Neural progenitor cell (in vitro differentiated cells): Measurements from ENCODE around the gene WASL. TPM values are rescaled to one million over a fixed set of nuclear protein-coding genes. Genes with fewer than 3 reads are reported as not detected.

ENCODE experiments used
- DNase-seq: peaks from one replicate; pipeline ENCODE4 v3.0.0-alpha.2; 2016; ENCODE audit warnings: low spot score
- H2AFZ ChIP-seq: fragments of 200-600 bp; sonication (generic); replicated peaks from 2 replicates; pipeline ENCODE4 v1.6.1; 2016; ENCODE audit warnings: antibody characterized with exemption
- H3F3A ChIP-seq: fragments of 200-600 bp; sonication (generic); 2 replicates; pipeline ENCODE4 v1.6.1; 2016; ENCODE audit warnings: antibody characterized with exemption, low read depth
- H3K27ac ChIP-seq: fragments of 200-600 bp; sonication (generic); 2 replicates; pipeline ENCODE4 v1.5.1; 2016; ENCODE audit warnings: mild to moderate bottlenecking
- H3K27me3 ChIP-seq: fragments of 200-600 bp; sonication (generic); 2 replicates; pipeline ENCODE4 v1.6.1; 2016; ENCODE audit warnings: mild to moderate bottlenecking, moderate library complexity
- H3K36me3 ChIP-seq: fragments of 200-600 bp; sonication (generic); 2 replicates; pipeline ENCODE4 v1.5.1; 2016
- H3K4me1 ChIP-seq: fragments of 200-600 bp; sonication (generic); 2 replicates; pipeline ENCODE4 v1.6.1; 2016; ENCODE audit warnings: mixed run types
- H3K4me2 ChIP-seq: fragments of 200-600 bp; sonication (generic); 2 replicates; pipeline ENCODE4 v1.6.1; 2016
- H3K4me3 ChIP-seq: fragments of 200-600 bp; sonication (generic); 2 replicates; pipeline ENCODE4 v1.5.1; 2016
- H3K79me2 ChIP-seq: fragments of 200-600 bp; sonication (generic); 2 replicates; pipeline ENCODE4 v1.6.1; 2016; ENCODE audit warnings: low read depth
- H3K9ac ChIP-seq: fragments of 200-600 bp; sonication (generic); 2 replicates; pipeline ENCODE4 v1.6.1; 2016
- H3K9me3 ChIP-seq: fragments of 200-600 bp; sonication (generic); 2 replicates; pipeline ENCODE4 v1.5.1; 2016; ENCODE audit warnings: low read depth
- H4K20me1 ChIP-seq: fragments of 200-600 bp; sonication (generic); 2 replicates; pipeline ENCODE4 v1.6.1; 2016; ENCODE audit warnings: low read depth
- H3K27ac Mint-ChIP-seq: 3 replicates; pipeline ENCODE4 v1.8.0; 2021; ENCODE audit warnings: mixed read lengths
- H3K27me3 Mint-ChIP-seq: 2 replicates; pipeline ENCODE4 v1.8.0; 2022; ENCODE audit warnings: low read depth, mild to moderate bottlenecking, inconsistent platforms, moderate library complexity, mixed read lengths; ENCODE audit not compliant: insufficient read depth
- H3K36me3 Mint-ChIP-seq: 3 replicates; pipeline ENCODE4 v1.8.0; 2021; ENCODE audit warnings: mixed read lengths
- H3K4me1 Mint-ChIP-seq: 3 replicates; pipeline ENCODE4 v1.8.0; 2021; ENCODE audit warnings: mixed read lengths
- H3K4me3 Mint-ChIP-seq: 3 replicates; pipeline ENCODE4 v1.8.0; 2021; ENCODE audit warnings: mild to moderate bottlenecking, moderate library complexity, mixed read lengths
- H3K9me3 Mint-ChIP-seq: 3 replicates; pipeline ENCODE4 v1.8.0; 2020; ENCODE audit warnings: mixed read lengths
- EZH2 ChIP-seq: fragments of 200-600 bp; sonication (generic); IDR thresholded peaks from 2 replicates; pipeline ENCODE4 v1.6.1; 2017; ENCODE audit warnings: antibody characterized with exemption, mild to moderate bottlenecking, moderate library complexity
- EZH2phosphoT487 ChIP-seq: fragments of 200-600 bp; sonication (generic); IDR thresholded peaks from 2 replicates; pipeline ENCODE4 v1.6.1; 2017; ENCODE audit warnings: antibody characterized with exemption
- total RNA-seq: library from RNA; depleted of rRNA; stranded (reverse); fragments of >200 nt; gene quantifications from 2 replicates; pipeline ENCODE4 v1.2.3, GENCODE V29; 2015; ENCODE audit warnings: low replicate concordance
- TF ChIP-seq, protein P1 (sequence below): fragments of 200-600 bp; sonication (generic); IDR thresholded peaks from 2 replicates; pipeline ENCODE4 v1.5.1; 2017; ENCODE audit warnings: antibody characterized with exemption, mild to moderate bottlenecking

The WASL gene
- total RNA-seq, 1 donor from 2014 or later: 30.4 TPM

DNA sequence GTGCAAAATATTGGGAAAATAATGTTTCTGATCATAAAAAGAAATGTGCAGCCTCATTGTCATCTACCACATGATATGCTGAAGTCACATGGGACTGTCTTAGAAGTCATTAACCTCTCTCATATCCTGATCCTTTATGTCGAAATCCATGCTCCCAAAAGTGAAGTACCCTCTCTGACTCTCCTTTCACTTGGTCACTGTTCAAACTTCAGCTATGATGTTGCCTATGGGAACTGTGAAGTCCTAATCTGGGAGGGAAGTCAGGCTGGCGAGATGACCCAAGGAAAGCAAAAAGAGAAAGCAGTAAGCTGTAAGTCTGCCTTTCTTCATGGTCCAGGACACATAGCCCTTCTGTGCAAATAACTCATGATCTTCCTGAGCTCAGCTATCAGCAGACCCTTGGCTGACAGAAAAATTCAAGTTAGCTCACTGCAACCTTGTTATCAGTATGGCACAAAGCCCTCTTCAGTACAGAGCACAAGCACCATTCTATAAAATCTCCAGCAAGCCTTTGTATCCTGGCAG is 29.5 kb downstream of the WASL start:
- H3K4me1 ChIP-seq: peaks cover 20% of the 10 kb centered on the region
- no peak overlapping the region for H3K9ac ChIP-seq
- peaks cover 26% of the 10 kb centered on the region for H3K36me3 Mint-ChIP-seq
- H3K27ac Mint-ChIP-seq: no peak overlapping the region
- H3K4me1 Mint-ChIP-seq: peaks cover 12% of the 10 kb centered on the region
- no peaks in the 10 kb centered on the region for H3K9me3 ChIP-seq
- no peak overlapping the region for H2AFZ ChIP-seq
- H4K20me1 ChIP-seq: peaks cover 30% of the 10 kb centered on the region
- no peak for DNase-seq
- peaks cover 12% of the 10 kb centered on the region for H3K9me3 Mint-ChIP-seq
- no peaks in the 10 kb centered on the region for H3K27me3 Mint-ChIP-seq
- no peaks in the 10 kb centered on the region for H3K27me3 ChIP-seq
- H3K4me2 ChIP-seq: no peak overlapping the region
- TF ChIP-seq, protein P1, sequence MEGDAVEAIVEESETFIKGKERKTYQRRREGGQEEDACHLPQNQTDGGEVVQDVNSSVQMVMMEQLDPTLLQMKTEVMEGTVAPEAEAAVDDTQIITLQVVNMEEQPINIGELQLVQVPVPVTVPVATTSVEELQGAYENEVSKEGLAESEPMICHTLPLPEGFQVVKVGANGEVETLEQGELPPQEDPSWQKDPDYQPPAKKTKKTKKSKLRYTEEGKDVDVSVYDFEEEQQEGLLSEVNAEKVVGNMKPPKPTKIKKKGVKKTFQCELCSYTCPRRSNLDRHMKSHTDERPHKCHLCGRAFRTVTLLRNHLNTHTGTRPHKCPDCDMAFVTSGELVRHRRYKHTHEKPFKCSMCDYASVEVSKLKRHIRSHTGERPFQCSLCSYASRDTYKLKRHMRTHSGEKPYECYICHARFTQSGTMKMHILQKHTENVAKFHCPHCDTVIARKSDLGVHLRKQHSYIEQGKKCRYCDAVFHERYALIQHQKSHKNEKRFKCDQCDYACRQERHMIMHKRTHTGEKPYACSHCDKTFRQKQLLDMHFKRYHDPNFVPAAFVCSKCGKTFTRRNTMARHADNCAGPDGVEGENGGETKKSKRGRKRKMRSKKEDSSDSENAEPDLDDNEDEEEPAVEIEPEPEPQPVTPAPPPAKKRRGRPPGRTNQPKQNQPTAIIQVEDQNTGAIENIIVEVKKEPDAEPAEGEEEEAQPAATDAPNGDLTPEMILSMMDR: no peak
- no peak for TF ChIP-seq EZH2phosphoT487
- TF ChIP-seq EZH2: no peak
- no peaks in the 10 kb centered on the region for H3K36me3 ChIP-seq
- H3F3A ChIP-seq: peaks cover 11% of the 10 kb centered on the region
- peaks cover 97% of the 10 kb centered on the region for H3K79me2 ChIP-seq
- no peak overlapping the region for H3K4me3 ChIP-seq
- H3K4me3 Mint-ChIP-seq: no peak overlapping the region
- H3K27ac ChIP-seq: no peak overlapping the region

DNA sequence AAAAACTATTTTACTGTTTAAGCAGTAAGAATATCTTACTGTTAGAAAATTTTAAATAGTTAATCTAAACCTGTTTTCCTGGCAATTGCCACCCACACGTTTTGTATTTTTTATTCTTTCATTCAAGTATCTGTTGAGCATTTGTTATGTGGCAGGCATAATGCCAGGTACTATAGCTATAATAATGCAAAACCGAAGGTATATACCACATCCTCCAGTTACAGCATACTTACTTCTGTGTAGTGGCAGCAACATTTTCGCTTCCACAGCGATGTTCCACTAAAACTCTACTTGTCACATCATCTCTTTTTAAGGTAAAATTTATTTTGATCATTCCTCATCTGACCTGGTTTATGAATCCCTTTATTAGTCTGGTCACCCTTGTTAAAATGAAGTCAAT is 30.0 kb downstream of the WASL start:
- Histone ChIP-seq H3K9me3 (no peaks in the 10 kb centered on the region), H3K9ac (no peak overlapping the region), H3K4me3 (no peak overlapping the region), H3K4me2 (no peak overlapping the region), H3K27me3 (no peaks in the 10 kb centered on the region), H3K79me2 (peaks cover 96% of the 10 kb centered on the region), H3K4me1 (peaks cover 15% of the 10 kb centered on the region), H3K36me3 (no peaks in the 10 kb centered on the region), H3K27ac (no peak overlapping the region), H4K20me1 (peaks cover 25% of the 10 kb centered on the region), H2AFZ (no peak overlapping the region), H3F3A (peaks cover 7% of the 10 kb centered on the region)
- Mint-ChIP-seq H3K9me3 (peaks cover 12% of the 10 kb centered on the region), H3K36me3 (peaks cover 26% of the 10 kb centered on the region), H3K4me1 (peaks cover 8% of the 10 kb centered on the region), H3K27me3 (no peaks in the 10 kb centered on the region), H3K4me3 (no peak overlapping the region), H3K27ac (no peak overlapping the region)
- DNase-seq: no peak
- TF ChIP-seq, protein P1: no peak
- TF ChIP-seq EZH2: no peak
- TF ChIP-seq EZH2phosphoT487: no peak

DNA sequence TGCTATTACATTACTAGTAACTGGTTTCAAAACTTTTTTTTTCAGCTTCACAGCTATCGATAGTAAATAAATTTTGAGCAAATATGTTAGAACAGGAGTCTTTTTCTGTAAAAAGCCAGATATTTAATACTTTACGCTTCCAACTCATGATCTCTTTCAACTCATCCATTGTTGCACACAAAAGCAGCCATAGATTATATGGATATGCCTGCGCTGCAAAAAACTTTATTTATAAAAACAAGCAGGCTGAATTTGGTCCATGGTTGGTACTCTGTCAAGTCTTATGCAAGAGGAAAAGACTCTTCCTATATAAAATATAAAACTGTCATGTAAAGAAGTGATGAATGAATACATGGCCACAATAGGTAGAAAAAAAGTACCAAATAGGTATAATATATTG is 31.1 kb downstream of the WASL start:
- H3K27me3 ChIP-seq: no peaks in the 10 kb centered on the region
- H3K4me1 Mint-ChIP-seq: peaks cover 3% of the 10 kb centered on the region
- H3K79me2 ChIP-seq: peaks cover 95% of the 10 kb centered on the region
- H3K36me3 ChIP-seq: no peaks in the 10 kb centered on the region
- H3K36me3 Mint-ChIP-seq: peaks cover 26% of the 10 kb centered on the region
- no peak overlapping the region for H3K27ac ChIP-seq
- no peaks in the 10 kb centered on the region for H3K9me3 ChIP-seq
- H3K9ac ChIP-seq: no peak overlapping the region
- no peak overlapping the region for H3K4me3 ChIP-seq
- no peaks in the 10 kb centered on the region for H3K27me3 Mint-ChIP-seq
- DNase-seq: no peak
- no peak overlapping the region for H3K4me2 ChIP-seq
- peaks cover 12% of the 10 kb centered on the region for H3K9me3 Mint-ChIP-seq
- no peak overlapping the region for H3K4me3 Mint-ChIP-seq
- no peak for TF ChIP-seq EZH2phosphoT487
- no peak overlapping the region for H2AFZ ChIP-seq
- H4K20me1 ChIP-seq: peaks cover 24% of the 10 kb centered on the region
- H3K27ac Mint-ChIP-seq: no peak overlapping the region
- peaks cover 5% of the 10 kb centered on the region for H3K4me1 ChIP-seq
- no peaks in the 10 kb centered on the region for H3F3A ChIP-seq

DNA sequence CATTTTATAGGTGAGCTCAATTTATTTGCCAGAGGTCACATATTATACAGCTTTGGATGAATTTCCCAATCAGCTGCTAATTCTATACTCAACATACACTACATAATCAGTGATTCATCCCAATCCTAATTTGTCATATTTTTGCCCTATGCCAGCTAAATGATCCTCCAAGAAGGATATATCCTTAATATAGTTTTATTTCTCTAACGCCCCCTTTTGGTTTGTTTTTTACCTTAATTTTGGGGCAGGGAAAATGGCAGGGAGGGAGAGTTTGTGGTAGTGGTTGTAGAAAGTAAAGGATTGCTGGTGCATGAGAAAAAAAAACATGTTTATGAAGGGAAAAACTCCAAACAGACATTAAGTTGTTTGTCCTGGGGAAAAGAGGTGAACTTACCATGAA is 31.9 kb downstream of the WASL start:
- TF ChIP-seq EZH2phosphoT487: no peak
- TF ChIP-seq, protein P1: peak; percentile 10
- H3K79me2 ChIP-seq: peaks cover 95% of the 10 kb centered on the region
- H2AFZ ChIP-seq: no peak overlapping the region
- H3K9ac ChIP-seq: no peak overlapping the region
- H3K27ac ChIP-seq: no peak overlapping the region
- H3K9me3 ChIP-seq: no peaks in the 10 kb centered on the region
- H3K27me3 Mint-ChIP-seq: no peaks in the 10 kb centered on the region
- H3K27ac Mint-ChIP-seq: no peak overlapping the region
- no peaks in the 10 kb centered on the region for H3K27me3 ChIP-seq
- peaks cover 27% of the 10 kb centered on the region for H4K20me1 ChIP-seq
- DNase-seq: no peak
- H3K9me3 Mint-ChIP-seq: peaks cover 12% of the 10 kb centered on the region
- no peaks in the 10 kb centered on the region for H3F3A ChIP-seq
- no peak overlapping the region for H3K4me3 ChIP-seq
- no peaks in the 10 kb centered on the region for H3K36me3 ChIP-seq
- no peak overlapping the region for H3K4me3 Mint-ChIP-seq
- peaks cover 5% of the 10 kb centered on the region for H3K4me1 ChIP-seq
- H3K36me3 Mint-ChIP-seq: peaks cover 24% of the 10 kb centered on the region
- H3K4me2 ChIP-seq: no peak overlapping the region
- H3K4me1 Mint-ChIP-seq: peaks cover 9% of the 10 kb centered on the region
